ENCODE results near the gene STRADA.

DNA sequence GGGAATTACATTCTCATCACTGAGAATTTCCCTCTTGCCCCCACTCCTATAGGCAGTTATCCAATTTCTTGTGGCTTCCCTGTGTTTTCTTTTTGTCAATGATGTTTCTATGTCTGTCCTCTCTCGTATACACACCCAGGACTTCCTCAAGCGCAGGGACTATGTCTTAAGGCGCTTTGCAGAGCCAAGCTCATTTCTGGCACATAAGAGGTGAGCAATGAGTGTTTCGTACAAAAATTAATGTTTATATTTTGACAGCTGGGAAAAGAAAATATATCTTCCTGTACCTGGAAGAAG, 33.3 kb upstream of the STRADA start:
- TF ChIP-seq POLR2A (IDR thresholded peaks at IDR 0.05) (no peak), EP300 (IDR thresholded peaks at IDR 0.05) (no peak)
- TF ChIP-seq, protein P1, sequence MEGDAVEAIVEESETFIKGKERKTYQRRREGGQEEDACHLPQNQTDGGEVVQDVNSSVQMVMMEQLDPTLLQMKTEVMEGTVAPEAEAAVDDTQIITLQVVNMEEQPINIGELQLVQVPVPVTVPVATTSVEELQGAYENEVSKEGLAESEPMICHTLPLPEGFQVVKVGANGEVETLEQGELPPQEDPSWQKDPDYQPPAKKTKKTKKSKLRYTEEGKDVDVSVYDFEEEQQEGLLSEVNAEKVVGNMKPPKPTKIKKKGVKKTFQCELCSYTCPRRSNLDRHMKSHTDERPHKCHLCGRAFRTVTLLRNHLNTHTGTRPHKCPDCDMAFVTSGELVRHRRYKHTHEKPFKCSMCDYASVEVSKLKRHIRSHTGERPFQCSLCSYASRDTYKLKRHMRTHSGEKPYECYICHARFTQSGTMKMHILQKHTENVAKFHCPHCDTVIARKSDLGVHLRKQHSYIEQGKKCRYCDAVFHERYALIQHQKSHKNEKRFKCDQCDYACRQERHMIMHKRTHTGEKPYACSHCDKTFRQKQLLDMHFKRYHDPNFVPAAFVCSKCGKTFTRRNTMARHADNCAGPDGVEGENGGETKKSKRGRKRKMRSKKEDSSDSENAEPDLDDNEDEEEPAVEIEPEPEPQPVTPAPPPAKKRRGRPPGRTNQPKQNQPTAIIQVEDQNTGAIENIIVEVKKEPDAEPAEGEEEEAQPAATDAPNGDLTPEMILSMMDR (IDR thresholded peaks at IDR 0.05) = no peak
